ENCODE data around the gene PLCXD1. TPM values are rescaled to one million over a fixed set of nuclear protein-coding genes. Genes with fewer than 3 reads are reported as not detected.

The PLCXD1 gene
- total and polyA plus RNA-seq, 9 of the 15 experiments (the other 6 are each of a cell fraction or from before 2014, with no cell fraction given) = 6.0 to 60.2 (median 39.5) TPM

GRCh38 chrX:329291-329910 is 48.2 kb downstream of the PLCXD1 start:
- in situ Hi-C loops (cut with MboI) (no loop called here), intact Hi-C loops (cut with micrococcal nuclease) (loop anchor here (10.0 kb wide), 1 partner anchor 55 kb away; the partner anchor contains the start of gene PPP2R3B)
- BruUV-seq (replicated peaks) = no TSS peak
- no peaks in the 10 kb centered on the region for H3K9me1 ChIP-seq (ENCODE audit: control insufficient read depth, insufficient read depth, low read length)
- no peaks in the 10 kb centered on the region for H3K9me3 ChIP-seq (replicated peaks; ENCODE audit: control insufficient read depth, insufficient read depth, low read depth, low read length)
- H4K20me1 ChIP-seq (replicated peaks; ENCODE audit: control insufficient read depth, insufficient read depth, low read length) = no peaks in the 10 kb centered on the region
- WGBS (ENCODE audit: insufficient coverage, low coverage, missing lambda C conversion rate) = 72% methylated on average over 4 of the region's 23 CpGs
- no peak overlapping the region for H2AFZ ChIP-seq (ENCODE audit: low read depth, low read length)
- no peak overlapping the region for H3K4me3 ChIP-seq
- no peaks in the 10 kb centered on the region; a peak in 1 of 5 replicates for H3K27me3 ChIP-seq (ENCODE audit: control insufficient read depth in 2 of 2, insufficient read depth in 2 of 2, low read length in 2 of 2)
- DNase-seq (ENCODE audit: extremely low read depth in 1 of 4, low spot score in 3 of 4) (no peak), ATAC-seq (no peak), FAIRE-seq (no peak)
- H3K36me3 ChIP-seq (ENCODE audit: control insufficient read depth, insufficient read depth, low read length) = no peaks in the 10 kb centered on the region
- POLR2A ChIA-PET = no interaction called here
- peaks cover 0 to 3% of the 10 kb centered on the region in 2 experiments; a peak in 2 of 5 replicates for H3K4me1 ChIP-seq (replicated peaks in 1 of 2; ENCODE audit: control insufficient read depth in 2 of 2, insufficient read depth in 2 of 2, low read length in 2 of 2)
- no peak overlapping the region for H3K4me2 ChIP-seq (ENCODE audit: insufficient read depth, low read length)
- CTCF ChIA-PET (ENCODE audit: low intra/inter-chr PET ratio) = no interaction called here
- H3K9ac ChIP-seq (ENCODE audit: insufficient read depth in 1 of 2, low read depth in 2 of 2, low read length in 2 of 2) = no peak overlapping the region
- no peak overlapping the region for H3K27ac ChIP-seq (ENCODE audit: extremely low read depth, low read depth, low read length)
- H3K79me2 ChIP-seq (ENCODE audit: control insufficient read depth, insufficient read depth, low read length) = no peaks in the 10 kb centered on the region
- TF ChIP-seq GMEB1 (CRISPR knock-in tag; IDR thresholded peaks at IDR 0.05) (no peak), ZBTB26 (CRISPR knock-in tag; IDR thresholded peaks at IDR 0.05) (no peak), CBFB (CRISPR knock-in tag; IDR thresholded peaks at IDR 0.05) (no peak), ZNF699 (CRISPR knock-in tag; IDR thresholded peaks at IDR 0.05; ENCODE audit: insufficient replicate concordance) (no peak), ZNF165 (CRISPR knock-in tag; IDR thresholded peaks at IDR 0.05; ENCODE audit: borderline replicate concordance) (no peak), MEF2D (tag; conservative IDR thresholded peaks at IDR 0.05; ENCODE audit: low read depth) (no peak), ELK1 (CRISPR knock-in tag; IDR thresholded peaks at IDR 0.05) (no peak), SMARCA5 (IDR thresholded peaks at IDR 0.05) (no peak), PHB (CRISPR knock-in tag; IDR thresholded peaks at IDR 0.05) (no peak), CTCFL (IDR thresholded peaks at IDR 0.05; ENCODE audit: borderline replicate concordance, insufficient read depth, low read depth, low read length, poor library complexity, severe bottlenecking) (no peak), SP2 (IDR thresholded peaks at IDR 0.05; ENCODE audit: extremely low read depth, low read depth, low read length, poor library complexity, severe bottlenecking) (no peak), ZNF589 (CRISPR knock-in tag; IDR thresholded peaks at IDR 0.05; ENCODE audit: low read depth) (no peak), EGR1 (conservative IDR thresholded peaks at IDR 0.05) (no peak), RBM34 (IDR thresholded peaks at IDR 0.05; ENCODE audit: borderline replicate concordance, insufficient read depth, low read length) (no peak), RB1 (IDR thresholded peaks at IDR 0.05; ENCODE audit: low read depth) (no peak)
